Keratinocyte (primary cell): ENCODE results near the gene PRSS21.

ENCODE experiments used
- CTCF ChIP-seq, 3 experiments: IDR thresholded peaks in 1 of 3; conservative IDR thresholded peaks in 1 of 3; optimal IDR thresholded peaks in 1 of 3; 2 replicates in 2 of 3; 3 replicates in 1 of 3; pipeline versions ENCODE3 to v1.5.1; 2011; ENCODE audit warnings: low read length in 3 of 3, mild to moderate bottlenecking in 3 of 3, moderate library complexity in 2 of 3, control low read depth in 1 of 3, inconsistent platforms in 1 of 3; ENCODE audit not compliant: insufficient read depth in 2 of 3; ENCODE audit errors: extremely low read depth in 1 of 3
- EZH2 ChIP-seq: IDR thresholded peaks from one replicate; pipeline ENCODE4 v1.6.1; 2012; ENCODE audit warnings: inconsistent platforms, mild to moderate bottlenecking, low read length, moderate library complexity

- TF ChIP-seq CTCF (optimal IDR thresholded peaks at IDR 0.05 in 1 of 3, IDR thresholded peaks at IDR 0.05 in 1 of 3, conservative IDR thresholded peaks at IDR 0.05 in 1 of 3; ENCODE audit: extremely low read depth in 1 of 3, insufficient read depth in 2 of 3, low read length in 3 of 3) (no peak), EZH2 (no peak)
Measured at GRCh38 chr16:2811703-2812471, 5.2 kb upstream of the PRSS21 start.
